Cardiac fibroblast (primary cell): ENCODE results near the gene ARMC5.

Experiments
- DNase-seq, 2 donors: peaks; one replicate each; pipeline versions ENCODE4 v3.0.0 to v3.0.0-alpha.2; 2010; ENCODE audit warnings: low read depth in 2 of 2
- H3K4me3 ChIP-seq, 2 donors: replicated peaks in 1 of 2; 1 replicate in 1 of 2; 2 replicates in 1 of 2; pipeline ENCODE4 v1.5.1; 2011; ENCODE audit warnings: low read depth in 2 of 2, low read length in 2 of 2, mild to moderate bottlenecking in 2 of 2, moderate library complexity in 1 of 2
- TF ChIP-seq, protein P1 (sequence below): IDR thresholded peaks from one replicate; pipeline ENCODE4 v1.5.1; 2011; ENCODE audit warnings: low read depth, mild to moderate bottlenecking, low read length, inconsistent platforms

ARMC5 gene, protein sequence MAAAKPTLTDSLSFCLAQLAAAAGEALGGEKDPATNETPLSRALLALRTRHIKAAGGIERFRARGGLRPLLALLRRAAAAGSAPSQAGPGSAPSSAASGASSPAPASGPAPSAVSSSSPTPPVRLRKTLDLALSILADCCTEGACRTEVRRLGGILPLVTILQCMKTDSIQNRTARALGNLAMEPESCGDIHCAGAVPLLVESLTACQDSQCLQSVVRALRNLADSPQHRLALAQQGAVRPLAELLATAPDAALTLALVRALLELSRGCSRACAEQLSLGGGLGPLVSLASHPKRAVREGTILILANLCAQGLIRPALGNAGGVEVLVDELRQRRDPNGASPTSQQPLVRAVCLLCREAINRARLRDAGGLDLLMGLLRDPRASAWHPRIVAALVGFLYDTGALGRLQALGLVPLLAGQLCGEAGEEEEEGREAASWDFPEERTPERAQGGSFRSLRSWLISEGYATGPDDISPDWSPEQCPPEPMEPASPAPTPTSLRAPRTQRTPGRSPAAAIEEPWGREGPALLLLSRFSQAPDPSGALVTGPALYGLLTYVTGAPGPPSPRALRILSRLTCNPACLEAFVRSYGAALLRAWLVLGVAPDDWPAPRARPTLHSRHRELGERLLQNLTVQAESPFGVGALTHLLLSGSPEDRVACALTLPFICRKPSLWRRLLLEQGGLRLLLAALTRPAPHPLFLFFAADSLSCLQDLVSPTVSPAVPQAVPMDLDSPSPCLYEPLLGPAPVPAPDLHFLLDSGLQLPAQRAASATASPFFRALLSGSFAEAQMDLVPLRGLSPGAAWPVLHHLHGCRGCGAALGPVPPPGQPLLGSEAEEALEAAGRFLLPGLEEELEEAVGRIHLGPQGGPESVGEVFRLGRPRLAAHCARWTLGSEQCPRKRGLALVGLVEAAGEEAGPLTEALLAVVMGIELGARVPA

DNA sequence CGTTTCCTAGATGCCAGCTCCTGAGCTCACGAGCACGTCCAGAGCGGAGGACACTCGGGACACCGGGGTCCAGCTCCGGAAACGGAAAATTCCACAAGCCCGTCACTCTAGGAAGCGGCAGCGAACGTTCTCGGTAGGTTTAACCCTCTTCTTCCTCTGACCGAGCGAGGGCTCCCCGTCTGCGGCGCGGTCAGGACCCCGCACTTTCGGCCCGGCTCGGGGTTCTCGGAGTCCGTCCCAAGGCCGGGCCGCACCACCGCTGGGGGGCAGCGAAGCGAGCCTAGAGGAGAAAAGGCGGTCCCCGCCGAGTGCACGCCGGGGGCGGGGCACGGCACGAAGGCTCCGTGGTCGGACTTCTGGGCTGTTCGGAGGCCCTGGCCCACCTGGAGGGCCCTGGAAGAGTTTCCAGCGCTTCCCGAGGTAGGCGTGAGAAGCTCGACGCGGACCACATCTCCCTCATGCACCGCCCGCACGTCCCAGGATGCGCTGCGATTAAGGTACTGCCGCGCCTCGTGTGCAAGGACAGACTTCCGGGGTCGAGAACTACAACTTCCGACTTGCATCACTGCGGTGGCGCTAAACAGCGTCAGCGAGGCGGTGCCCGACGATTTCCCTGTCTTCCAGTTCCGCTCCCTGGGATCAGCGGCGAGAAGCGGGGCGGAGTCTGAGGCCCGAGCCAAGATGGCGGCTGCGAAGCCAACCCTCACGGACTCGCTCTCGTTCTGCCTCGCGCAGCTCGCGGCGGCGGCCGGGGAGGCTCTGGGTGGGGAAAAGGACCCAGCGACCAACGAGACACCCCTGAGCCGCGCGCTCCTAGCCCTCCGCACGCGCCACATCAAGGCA lies at the start of gene ARMC5:
TSS of gene ARMC5 (plus strand) at position 658 of the 843 bp plus-strand sequence. CDS start at position 682, 24 bp downstream.
- peak within 1 kb of the TSS; percentile 81 to 82 for H3K4me3 ChIP-seq
- TF ChIP-seq, protein P1, sequence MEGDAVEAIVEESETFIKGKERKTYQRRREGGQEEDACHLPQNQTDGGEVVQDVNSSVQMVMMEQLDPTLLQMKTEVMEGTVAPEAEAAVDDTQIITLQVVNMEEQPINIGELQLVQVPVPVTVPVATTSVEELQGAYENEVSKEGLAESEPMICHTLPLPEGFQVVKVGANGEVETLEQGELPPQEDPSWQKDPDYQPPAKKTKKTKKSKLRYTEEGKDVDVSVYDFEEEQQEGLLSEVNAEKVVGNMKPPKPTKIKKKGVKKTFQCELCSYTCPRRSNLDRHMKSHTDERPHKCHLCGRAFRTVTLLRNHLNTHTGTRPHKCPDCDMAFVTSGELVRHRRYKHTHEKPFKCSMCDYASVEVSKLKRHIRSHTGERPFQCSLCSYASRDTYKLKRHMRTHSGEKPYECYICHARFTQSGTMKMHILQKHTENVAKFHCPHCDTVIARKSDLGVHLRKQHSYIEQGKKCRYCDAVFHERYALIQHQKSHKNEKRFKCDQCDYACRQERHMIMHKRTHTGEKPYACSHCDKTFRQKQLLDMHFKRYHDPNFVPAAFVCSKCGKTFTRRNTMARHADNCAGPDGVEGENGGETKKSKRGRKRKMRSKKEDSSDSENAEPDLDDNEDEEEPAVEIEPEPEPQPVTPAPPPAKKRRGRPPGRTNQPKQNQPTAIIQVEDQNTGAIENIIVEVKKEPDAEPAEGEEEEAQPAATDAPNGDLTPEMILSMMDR: peak; percentile 48
- DNase-seq: peak; percentile 99

DNA sequence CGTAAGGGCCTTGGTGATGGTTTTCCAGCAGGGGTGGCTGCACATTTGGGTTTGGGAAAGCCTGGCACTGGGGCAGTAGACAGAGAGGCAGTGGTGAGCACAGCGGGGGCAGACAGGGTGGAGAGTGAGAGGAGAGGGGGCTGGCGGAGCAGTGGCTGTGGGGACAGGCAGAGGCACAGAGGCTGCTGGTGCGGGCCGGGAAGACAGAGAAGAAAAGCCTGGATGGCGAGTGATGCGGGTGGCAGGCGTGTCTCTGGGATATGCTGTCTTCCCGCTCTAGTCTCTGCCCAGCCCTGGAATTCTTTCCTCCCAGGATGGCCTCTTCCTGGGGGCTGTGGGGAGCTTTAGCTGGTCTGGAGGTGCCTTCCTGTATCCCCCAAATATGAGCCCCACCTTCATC lies 49.2 kb upstream of the ARMC5 start:
- DNase-seq: no peak
- TF ChIP-seq, protein P1: no peak
- H3K4me3 ChIP-seq: no peak overlapping the region

DNA sequence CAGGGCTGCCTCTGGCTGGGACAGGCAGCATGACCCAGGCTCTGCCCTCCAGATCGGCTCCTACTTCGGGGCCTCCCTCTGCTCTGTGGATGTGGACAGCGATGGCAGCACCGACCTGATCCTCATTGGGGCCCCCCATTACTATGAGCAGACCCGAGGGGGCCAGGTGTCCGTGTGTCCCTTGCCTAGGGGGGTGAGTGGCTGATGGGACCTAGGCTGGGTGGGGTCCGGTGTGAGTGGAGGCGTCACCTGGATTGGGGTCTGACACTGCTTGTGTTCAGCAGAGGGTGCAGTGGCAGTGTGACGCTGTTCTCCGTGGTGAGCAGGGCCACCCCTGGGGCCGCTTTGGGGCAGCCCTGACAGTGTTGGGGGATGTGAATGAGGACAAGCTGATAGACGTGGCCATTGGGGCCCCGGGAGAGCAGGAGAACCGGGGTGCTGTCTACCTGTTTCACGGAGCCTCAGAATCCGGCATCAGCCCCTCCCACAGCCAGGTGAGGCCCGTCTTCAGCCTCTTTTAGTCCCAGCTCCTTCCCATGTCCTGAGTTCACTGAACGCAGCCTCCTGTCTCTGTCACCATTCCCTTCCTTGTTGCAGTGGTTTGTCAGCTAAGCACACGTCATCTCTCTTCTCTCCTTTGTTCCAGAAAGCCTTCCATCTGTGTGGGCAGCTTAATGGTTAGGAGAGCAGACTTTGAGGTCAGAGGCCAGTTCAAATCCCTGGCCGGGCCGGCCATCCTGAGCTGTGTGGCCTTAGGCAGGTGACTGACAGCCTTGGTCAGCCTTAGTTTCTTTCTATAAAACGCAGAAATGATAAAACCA lies 48.1 kb upstream of the ARMC5 start:
- no peak for DNase-seq
- no peak overlapping the region for H3K4me3 ChIP-seq
- TF ChIP-seq, protein P1: no peak

DNA sequence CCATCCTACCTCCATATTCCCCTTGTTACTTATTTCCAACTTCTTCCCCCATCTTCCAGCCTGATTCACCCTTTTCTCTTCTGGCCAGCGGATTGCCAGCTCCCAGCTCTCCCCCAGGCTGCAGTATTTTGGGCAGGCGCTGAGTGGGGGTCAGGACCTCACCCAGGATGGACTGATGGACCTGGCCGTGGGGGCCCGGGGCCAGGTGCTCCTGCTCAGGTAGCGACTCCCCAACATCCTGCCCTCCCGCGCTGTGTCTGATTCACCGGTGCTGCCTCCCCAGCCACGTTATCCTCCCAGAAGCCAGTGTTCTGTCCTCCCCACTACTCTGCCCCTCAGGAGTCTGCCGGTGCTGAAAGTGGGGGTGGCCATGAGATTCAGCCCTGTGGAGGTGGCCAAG lies 46.6 kb upstream of the ARMC5 start:
- TF ChIP-seq, protein P1: no peak
- no peak overlapping the region for H3K4me3 ChIP-seq
- no peak for DNase-seq

DNA sequence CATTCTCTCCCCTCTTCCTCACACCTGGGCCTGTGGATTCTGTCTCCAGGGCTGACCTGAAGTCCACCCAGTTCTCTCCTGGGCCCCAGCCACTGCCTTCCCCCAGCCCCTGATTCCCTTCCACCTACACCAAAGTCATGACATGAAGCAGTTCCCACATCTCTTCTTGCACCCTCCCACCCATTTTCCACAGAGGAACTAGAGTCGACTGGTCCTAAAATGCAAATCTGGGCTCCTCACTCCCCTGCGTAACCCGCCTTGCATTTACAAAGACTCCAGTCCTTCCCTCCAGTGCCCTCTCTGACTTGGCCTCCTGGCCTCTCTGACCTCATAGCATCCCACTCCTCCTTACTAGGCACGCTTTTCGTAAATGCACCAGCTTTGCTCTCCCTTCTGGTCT lies 45.9 kb upstream of the ARMC5 start:
- TF ChIP-seq, protein P1: no peak
- no peak for DNase-seq
- no peak overlapping the region for H3K4me3 ChIP-seq
